H9 (cell line): ENCODE measurements around the gene MYMK. TPM values are rescaled to one million over a fixed set of nuclear protein-coding genes. Genes with fewer than 3 reads are reported as not detected.

ENCODE experiments used
- DNase-seq: peaks from one replicate; pipeline ENCODE4 v3.0.0-alpha.2; 2017
- H2AFZ ChIP-seq: one replicate; pipeline ENCODE4 v1.6.1; 2013; ENCODE audit warnings: mild to moderate bottlenecking, low read length, control low read depth, moderate library complexity
- H2AK5ac ChIP-seq: 2 replicates; pipeline ENCODE4 v1.6.1; 2013; ENCODE audit warnings: low read length, control low read depth, mixed read lengths; ENCODE audit not compliant: insufficient read length
- H2BK120ac ChIP-seq: one replicate; pipeline ENCODE4 v1.6.1; 2013; ENCODE audit warnings: low read depth, mild to moderate bottlenecking, low read length, control low read depth, inconsistent platforms; ENCODE audit not compliant: poor library complexity, severe bottlenecking
- H2BK12ac ChIP-seq: 2 replicates; pipeline ENCODE4 v1.6.1; 2013; ENCODE audit warnings: low read length, control low read depth, mixed read lengths, low read depth; ENCODE audit not compliant: insufficient read length
- H2BK15ac ChIP-seq: 2 replicates; pipeline ENCODE4 v1.6.1; 2013; ENCODE audit warnings: low read depth, low read length, control low read depth
- H2BK20ac ChIP-seq: one replicate; pipeline ENCODE4 v1.6.1; 2013; ENCODE audit warnings: low read depth, mild to moderate bottlenecking, low read length, control low read depth, inconsistent platforms; ENCODE audit not compliant: poor library complexity, severe bottlenecking
- H2BK5ac ChIP-seq: 2 replicates; pipeline ENCODE4 v1.6.1; 2013; ENCODE audit warnings: low read length, control low read depth, mixed read lengths; ENCODE audit not compliant: insufficient read length
- H3K14ac ChIP-seq: 2 replicates; pipeline ENCODE4 v1.6.1; 2013; ENCODE audit warnings: low read length, control low read depth; ENCODE audit not compliant: insufficient read depth
- H3K18ac ChIP-seq: 2 replicates; pipeline ENCODE4 v1.6.1; 2013; ENCODE audit warnings: low read depth, mild to moderate bottlenecking, mixed read lengths, low read length, control low read depth; ENCODE audit not compliant: insufficient read length
- H3K23ac ChIP-seq: 2 replicates; pipeline ENCODE4 v1.6.1; 2013; ENCODE audit warnings: low read length, control low read depth, mixed read lengths, low read depth; ENCODE audit not compliant: insufficient read length
- H3K23me2 ChIP-seq: 2 replicates; pipeline ENCODE4 v1.6.1; 2013; ENCODE audit warnings: low read depth, mild to moderate bottlenecking, mixed read lengths, low read length, control low read depth; ENCODE audit not compliant: insufficient read length, poor library complexity, severe bottlenecking
- H3K27ac ChIP-seq: 2 replicates; pipeline ENCODE4 v1.5.1; 2013; ENCODE audit warnings: low read length, control low read depth, mixed read lengths, low read depth; ENCODE audit not compliant: insufficient read length
- H3K27me3 ChIP-seq: 2 replicates; pipeline ENCODE4 v1.6.1; 2013; ENCODE audit warnings: low read length, control low read depth, inconsistent platforms; ENCODE audit not compliant: insufficient read depth
- H3K4ac ChIP-seq: 2 replicates; pipeline ENCODE4 v1.6.1; 2013; ENCODE audit warnings: low read depth, mild to moderate bottlenecking, control low read depth, inconsistent platforms, low read length, moderate library complexity
- H3K4me1 ChIP-seq: 2 replicates; pipeline ENCODE4 v1.6.1; 2013; ENCODE audit warnings: low read length, control low read depth, inconsistent platforms; ENCODE audit not compliant: insufficient read depth
- H3K4me2 ChIP-seq: 2 replicates; pipeline ENCODE4 v1.6.1; 2013; ENCODE audit warnings: low read length, control low read depth, mixed read lengths; ENCODE audit not compliant: insufficient read length, insufficient read depth
- H3K56ac ChIP-seq: 2 replicates; pipeline ENCODE4 v1.6.1; 2013; ENCODE audit warnings: low read depth, mild to moderate bottlenecking, mixed read lengths, low read length, control low read depth; ENCODE audit not compliant: insufficient read length
- H3K79me1 ChIP-seq: 2 replicates; pipeline ENCODE4 v1.6.1; 2013; ENCODE audit warnings: low read depth, mild to moderate bottlenecking, moderate library complexity, low read length, control low read depth, inconsistent platforms; ENCODE audit not compliant: insufficient read depth, poor library complexity, severe bottlenecking
- H3K79me2 ChIP-seq: 2 replicates; pipeline ENCODE4 v1.6.1; 2013; ENCODE audit warnings: low read length, control low read depth, inconsistent platforms; ENCODE audit not compliant: insufficient read depth
- H3K9ac ChIP-seq: 2 replicates; pipeline ENCODE4 v1.6.1; 2013; ENCODE audit warnings: low read length, control low read depth, mixed read lengths; ENCODE audit not compliant: insufficient read length; ENCODE audit errors: extremely low read depth
- H3K9me3 ChIP-seq: one replicate; pipeline ENCODE4 v1.6.1; 2013; ENCODE audit warnings: low read depth, low read length, inconsistent platforms; ENCODE audit not compliant: control insufficient read depth
- H3T11ph ChIP-seq: one replicate; pipeline ENCODE4 v1.6.1; 2013; ENCODE audit warnings: mild to moderate bottlenecking, low read length, control low read depth, inconsistent platforms
- H4K20me1 ChIP-seq: one replicate; pipeline ENCODE4 v1.6.1; 2013; ENCODE audit not compliant: control insufficient read depth, insufficient read length, insufficient read depth
- H4K5ac ChIP-seq: 2 replicates; pipeline ENCODE4 v1.6.1; 2013; ENCODE audit warnings: low read depth, mild to moderate bottlenecking, mixed read lengths, low read length, control low read depth; ENCODE audit not compliant: insufficient read length
- H4K8ac ChIP-seq: replicated peaks from 2 replicates; pipeline ENCODE4 v1.6.1; 2013; ENCODE audit warnings: low read length, control low read depth, mixed read lengths, low read depth; ENCODE audit not compliant: insufficient read length
- H4K91ac ChIP-seq: 2 replicates; pipeline ENCODE4 v1.6.1; 2013; ENCODE audit warnings: low read depth, mild to moderate bottlenecking, moderate library complexity, mixed read lengths, low read length, control low read depth; ENCODE audit not compliant: insufficient read length
- H3K27ac Mint-ChIP-seq, 3 experiments: 2 replicates in 2 of 3; 3 replicates in 1 of 3; pipeline ENCODE4 v1.8.0; 2020 to 2021; ENCODE audit warnings: mixed read lengths in 3 of 3, mild to moderate bottlenecking in 1 of 3, moderate library complexity in 1 of 3
- H3K27me3 Mint-ChIP-seq: 2 replicates; pipeline ENCODE4 v1.8.0; 2021; ENCODE audit warnings: low read depth, mild to moderate bottlenecking, moderate library complexity, mixed read lengths
- H3K36me3 Mint-ChIP-seq, 3 experiments: 2 replicates in 2 of 3; 3 replicates in 1 of 3; pipeline ENCODE4 v1.8.0; 2020 to 2021; ENCODE audit warnings: low read depth in 3 of 3, mixed read lengths in 3 of 3; ENCODE audit not compliant: insufficient read depth in 1 of 3
- H3K4me1 Mint-ChIP-seq, 2 experiments: 2 replicates each; pipeline ENCODE4 v1.8.0; 2020; ENCODE audit warnings: mixed read lengths in 2 of 2
- H3K4me3 Mint-ChIP-seq, 2 experiments: 2 replicates in 1 of 2; 3 replicates in 1 of 2; pipeline ENCODE4 v1.8.0; 2020 to 2021; ENCODE audit warnings: mild to moderate bottlenecking in 2 of 2, mixed read lengths in 2 of 2, moderate library complexity in 1 of 2
- H3K9me3 Mint-ChIP-seq, 2 experiments: 2 replicates in 1 of 2; 3 replicates in 1 of 2; pipeline ENCODE4 v1.8.0; 2020; ENCODE audit warnings: mild to moderate bottlenecking in 2 of 2, mixed read lengths in 2 of 2, moderate library complexity in 1 of 2
- CTCF ChIP-seq: fragments of 200-600 bp; sonication (generic); conservative IDR thresholded peaks from 3 replicates; pipeline ENCODE4 v1.8.0; 2021; ENCODE audit warnings: antibody characterized with exemption, mild to moderate bottlenecking
- WGBS: extraction: QIAGEN DNeasy Blood & Tissue Kit; methylation state at CpG from one replicate; pipeline ENCODE4 v1.1.7; 2013; ENCODE audit warnings: missing lambda C conversion rate, low lambda C conversion rate, mixed read lengths; ENCODE audit not compliant: insufficient read length; ENCODE audit errors: extremely low coverage; 5-methylcytosine and 5-hydroxymethylcytosine counted together
- total RNA-seq: library from RNA; stranded (reverse); gene quantifications from 2 replicates; pipeline ENCODE4 v1.2.1, GENCODE V29; 2021

The MYMK gene
- total RNA-seq, 1 experiment from 2014 or later = not detected

- no peak overlapping the region for H3K14ac ChIP-seq
- no peaks in the 10 kb centered on the region for H4K20me1 ChIP-seq
- H2BK120ac ChIP-seq = no peak overlapping the region
- Mint-ChIP-seq H3K27ac (no peak overlapping the region), H3K4me3 (no peak overlapping the region), H3K9me3 (no peaks in the 10 kb centered on the region), H3K4me1 (0 out of 4 replicates have a peak, but pooled peaks cover 0 to 1% of the 10 kb centered on the region in 2 experiments), H3K27me3 (no peaks in the 10 kb centered on the region; the same call in 1 of the 2 replicates), H3K36me3 (no peaks in the 10 kb centered on the region)
- no peak overlapping the region for H3K56ac ChIP-seq
- H3K79me1 ChIP-seq = no peaks in the 10 kb centered on the region
- no peak overlapping the region for H2BK20ac ChIP-seq
- H3K9me3 ChIP-seq = no peaks in the 10 kb centered on the region
- H3K23ac ChIP-seq = no peak overlapping the region
- no peak overlapping the region for H3K27ac ChIP-seq
- no peak overlapping the region for H3K9ac ChIP-seq
- H4K91ac ChIP-seq = no peak overlapping the region
- no peak overlapping the region for H2BK5ac ChIP-seq
- no peak for DNase-seq
- no peak overlapping the region for H3K4ac ChIP-seq
- H3K4me1 ChIP-seq = no peaks in the 10 kb centered on the region
- H3K27me3 ChIP-seq = no peaks in the 10 kb centered on the region
- H2AFZ ChIP-seq = no peak overlapping the region
- H2BK15ac ChIP-seq = no peak overlapping the region
- no peaks in the 10 kb centered on the region for H3K23me2 ChIP-seq
- WGBS = no CpG with 5 or more reads among the region's 12 CpGs
- H2BK12ac ChIP-seq = no peak overlapping the region
- no peak overlapping the region for H3K18ac ChIP-seq
- no peak for TF ChIP-seq CTCF
- no peak overlapping the region for H2AK5ac ChIP-seq
- H3K4me2 ChIP-seq = no peak overlapping the region
- no peak overlapping the region for H4K5ac ChIP-seq
- H3T11ph ChIP-seq = no peak overlapping the region
- H4K8ac ChIP-seq = no peak overlapping the region
- H3K79me2 ChIP-seq = no peaks in the 10 kb centered on the region
Observed at GRCh38 chr9:133490865-133491655, 33.7 kb downstream of the MYMK start.
